AG20443 (cell line): ENCODE results near the gene CD68.

Experiments used
- DNase-seq: peaks from one replicate; pipeline ENCODE4 v3.0.0; 2012; ENCODE audit warnings: low spot score, mixed read lengths

The CD68 gene

GRCh38 chr17:7579001-7579833, at the start of gene CD68:
CD68 (plus strand) TSS chr17:7579638; CDS start chr17:7579678, 40 bp downstream.
- DNase-seq, result peak; percentile 88

- no peak for DNase-seq
These were observed 49.2 kb upstream of the CD68 start for GRCh38 chr17:7530023-7530900.

- no peak for DNase-seq
These were observed 41.4 kb upstream of the CD68 start for GRCh38 chr17:7538050-7538449.

- DNase-seq, result no peak
These were observed 40.4 kb upstream of the CD68 start for GRCh38 chr17:7538891-7539545.

- no peak for DNase-seq
These were observed 38.3 kb upstream of the CD68 start for GRCh38 chr17:7541074-7541621.

- DNase-seq, result no peak
These were observed 34.5 kb upstream of the CD68 start for GRCh38 chr17:7544911-7545310.

GRCh38 chr17:7548585-7549400, 30.6 kb upstream of the CD68 start, which contains the start of gene TNFSF12:
TNFSF12 (plus strand) TSS chr17:7549058; CDS start chr17:7549154, 96 bp downstream.
- DNase-seq, result peak; percentile 77

- DNase-seq, result peak; percentile 28
These were observed 29.9 kb upstream of the CD68 start for GRCh38 chr17:7549401-7550055.

GRCh38 chr17:7550344-7550743, 29.1 kb upstream of the CD68 start:
- no peak for DNase-seq

- DNase-seq, result no peak
These were observed 28.0 kb upstream of the CD68 start for GRCh38 chr17:7551396-7551795.

GRCh38 chr17:7552621-7553051, 26.8 kb upstream of the CD68 start:
- DNase-seq, result no peak

GRCh38 chr17:7553356-7553755, 26.1 kb upstream of the CD68 start:
- no peak for DNase-seq

- DNase-seq, result no peak
These were observed 24.0 kb upstream of the CD68 start for GRCh38 chr17:7555320-7555948.

- no peak for DNase-seq
These were observed 22.8 kb upstream of the CD68 start for GRCh38 chr17:7556627-7557026.

- DNase-seq, result no peak
These were observed 22.2 kb upstream of the CD68 start for GRCh38 chr17:7557147-7557764.

- peak; percentile 70 for DNase-seq
These were observed 21.5 kb upstream of the CD68 start for GRCh38 chr17:7557775-7558543.

- peak; percentile 18 for DNase-seq
These were observed 20.7 kb upstream of the CD68 start, which contains the start of gene TNFSF13 for GRCh38 chr17:7558544-7559319. TNFSF13 (plus strand) TSS chr17:7558750; CDS start chr17:7559040, 290 bp downstream.
